Thyroid gland (tissue), 4 donors: ENCODE data around the gene MRPL43.

Experiments used
- CTCF ChIP-seq, 6 experiments: fragments of 200-600 bp in 3 of 6; fragments of 450-650 bp in 3 of 6; sonication (generic) in 3 of 6; IDR thresholded peaks; one replicate each; pipeline ENCODE4 v1.5.1; 2016 to 2019; ENCODE audit warnings: antibody characterized with exemption in 6 of 6, mild to moderate bottlenecking in 2 of 6, inconsistent platforms in 1 of 6, moderate library complexity in 1 of 6
- POLR2A ChIP-seq, 2 donors: fragments of 450-650 bp; IDR thresholded peaks; one replicate each; pipeline ENCODE4 v1.6.1; 2017; ENCODE audit warnings: antibody characterized with exemption in 2 of 2, mild to moderate bottlenecking in 2 of 2, moderate library complexity in 1 of 2

- TF ChIP-seq CTCF (IDR thresholded peaks at IDR 0.05) (no peak), POLR2A (IDR thresholded peaks at IDR 0.05) (no peak)
These were observed 8.4 kb downstream of the MRPL43 start for GRCh38 chr10:100978901-100979195.
